Measurements from ENCODE around the gene KIAA1328.

DNA sequence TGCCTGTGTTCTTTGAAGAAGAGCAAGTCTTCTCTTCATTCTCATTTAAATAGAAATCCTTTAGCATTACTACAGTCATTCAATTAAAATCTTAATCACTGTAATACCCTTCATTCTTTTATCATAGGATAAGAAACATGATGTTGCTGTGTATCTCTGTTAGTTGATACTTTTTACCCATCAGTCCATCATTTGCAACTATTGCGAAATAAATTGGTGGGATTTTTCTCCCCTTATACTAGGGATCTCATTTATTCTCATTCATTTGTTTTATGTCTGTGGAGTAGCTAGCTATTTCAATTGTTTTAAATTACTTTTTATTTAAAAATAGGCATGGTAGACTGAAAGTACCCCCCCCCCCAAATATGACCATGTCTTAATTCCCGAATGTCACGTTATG is 235.3 kb downstream of the KIAA1328 start:
- TF ChIP-seq POLR2AphosphoS5 (IDR thresholded peaks at IDR 0.05) (no peak), POLR2A (IDR thresholded peaks at IDR 0.05; ENCODE audit: low read depth) (no peak)
